ENCODE data around the gene MELK. TPM values are rescaled to one million over a fixed set of nuclear protein-coding genes. Genes with fewer than 3 reads are reported as not detected.
A peak's percentile ranks its signal among the peaks of the same experiment; 100 is the strongest.

The MELK gene
- total RNA-seq, 1 donor from 2014 or later: 1.2 TPM

DNA sequence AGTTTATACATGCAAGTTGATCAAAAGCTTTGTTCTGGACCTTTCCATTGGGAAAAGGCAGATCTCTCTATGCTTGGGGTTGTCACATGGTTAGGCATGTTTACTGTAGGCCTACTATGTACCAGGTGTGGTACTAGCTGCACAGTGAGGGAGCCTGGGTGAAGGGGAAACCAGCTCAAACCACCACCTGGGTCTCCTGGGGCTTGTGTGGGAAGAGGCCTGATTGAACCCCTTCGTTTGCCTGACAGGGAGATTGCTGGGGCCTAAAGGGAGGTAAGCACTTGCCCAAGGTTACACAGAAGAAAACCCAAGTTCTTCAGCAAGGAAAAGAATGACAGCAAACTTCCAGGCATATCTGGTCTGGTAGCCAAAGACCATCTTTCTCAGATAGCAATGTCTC, 145.9 kb downstream of the MELK start:
- H3K36me3 Mint-ChIP-seq (ENCODE audit: low read depth): no peaks in the 10 kb centered on the region
- intact Hi-C loops (cut with micrococcal nuclease): no loop called here
- H3K4me1 Mint-ChIP-seq: peaks cover 4% of the 10 kb centered on the region
- ATAC-seq (ENCODE audit: low read depth): peak; percentile 50
- no peak overlapping the region for H3K27ac Mint-ChIP-seq
- no peak overlapping the region for H3K4me3 Mint-ChIP-seq
- H3K9me3 Mint-ChIP-seq: no peaks in the 10 kb centered on the region
- ChIA-PET POLR2A (no interaction called here), CTCF (no interaction called here)
- no peak for DNase-seq
- no peaks in the 10 kb centered on the region for H3K27me3 Mint-ChIP-seq
- TF ChIP-seq CTCF (IDR thresholded peaks at IDR 0.05): no peak

- Mint-ChIP-seq H3K4me1 (peaks cover 4% of the 10 kb centered on the region), H3K4me3 (no peak overlapping the region), H3K9me3 (no peaks in the 10 kb centered on the region), H3K27ac (no peak overlapping the region), H3K27me3 (no peaks in the 10 kb centered on the region), H3K36me3 (ENCODE audit: low read depth) (no peaks in the 10 kb centered on the region)
- ATAC-seq (ENCODE audit: low read depth) (no peak), DNase-seq (no peak)
- POLR2A ChIA-PET: no interaction called here
- TF ChIP-seq CTCF (IDR thresholded peaks at IDR 0.05): no peak
- CTCF ChIA-PET: no interaction called here
- intact Hi-C loops (cut with micrococcal nuclease): no loop called here
Observed at GRCh38 chr9:36720043-36720442, 147.3 kb downstream of the MELK start.

- Mint-ChIP-seq H3K36me3 (ENCODE audit: low read depth) (no peaks in the 10 kb centered on the region), H3K4me1 (peaks cover 4% of the 10 kb centered on the region), H3K9me3 (no peaks in the 10 kb centered on the region), H3K4me3 (no peak overlapping the region), H3K27me3 (no peaks in the 10 kb centered on the region), H3K27ac (no peak overlapping the region)
- TF ChIP-seq CTCF (IDR thresholded peaks at IDR 0.05): no peak
- intact Hi-C loops (cut with micrococcal nuclease): no loop called here
- ChIA-PET POLR2A (no interaction called here), CTCF (interaction anchor here (1.0 kb wide), 1 partner anchor 9 kb away, joined by 3 read pairs; no protein-coding TSS in a partner anchor)
- DNase-seq (no peak), ATAC-seq (ENCODE audit: low read depth) (no peak)
Observed at GRCh38 chr9:36721846-36722588, 149.3 kb downstream of the MELK start.

DNA sequence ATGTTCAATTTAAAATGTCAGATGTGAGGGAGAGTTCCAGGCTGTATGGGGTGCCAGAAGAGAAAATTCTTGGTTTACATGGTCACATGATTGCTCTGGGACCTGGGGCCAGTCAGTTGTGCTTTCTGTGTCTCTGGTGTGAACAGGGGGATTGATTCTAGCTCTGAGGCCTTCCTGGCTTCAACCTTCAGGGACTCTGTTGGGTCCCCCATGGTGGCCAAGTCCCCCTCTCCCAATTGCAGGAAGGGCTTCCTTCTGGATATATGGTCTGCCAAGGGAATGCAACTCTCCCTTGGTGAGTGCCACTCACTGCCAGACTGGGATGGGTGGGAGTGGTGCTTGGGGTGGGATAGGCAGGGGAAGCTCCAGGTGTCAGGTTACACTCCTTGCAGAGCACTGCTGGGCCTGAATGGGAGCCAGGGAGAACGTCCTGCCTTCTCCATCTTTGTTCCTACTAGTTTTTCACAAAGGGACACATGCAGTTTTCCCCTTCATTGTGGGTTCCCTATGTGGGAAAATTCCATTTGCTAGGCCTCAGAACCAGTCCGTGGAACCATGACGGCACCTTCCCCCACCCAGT, 153.2 kb downstream of the MELK start:
- CTCF ChIA-PET: no interaction called here
- no peaks in the 10 kb centered on the region for H3K36me3 Mint-ChIP-seq (ENCODE audit: low read depth)
- intact Hi-C loops (cut with micrococcal nuclease): no loop called here
- POLR2A ChIA-PET: interaction anchor here (0.9 kb wide), 1 partner anchor 40 kb away, joined by 3 read pairs; no protein-coding TSS in a partner anchor
- TF ChIP-seq CTCF (IDR thresholded peaks at IDR 0.05): no peak
- H3K9me3 Mint-ChIP-seq: no peaks in the 10 kb centered on the region
- H3K4me1 Mint-ChIP-seq: peaks cover 2% of the 10 kb centered on the region
- no peaks in the 10 kb centered on the region for H3K27me3 Mint-ChIP-seq
- DNase-seq (no peak), ATAC-seq (ENCODE audit: low read depth) (no peak)
- no peak overlapping the region for H3K4me3 Mint-ChIP-seq
- H3K27ac Mint-ChIP-seq: no peak overlapping the region

Other genes with a start within 250 kb of the MELK start
- 43.8 and 52.1 TPM in 2 replicates for gene RNF38, start 172.6 kb upstream of the MELK start, total RNA-seq

Measured in activated B cell treated with CpG ODN at 0.5 μM for 24 hours (primary cell).